HEK293 (cell line): ENCODE results near the gene PHLDB2.

Experiments
- CTCF ChIA-PET: fragments of 350-600 bp; formaldehyde crosslinking; extraction: SDS; loops from one replicate; lab custom pipeline; 2021; ENCODE audit warnings: antibody characterized with exemption; lab: Yijun Ruan, JAX
- POLR2A ChIA-PET: fragments of 300-600 bp; formaldehyde crosslinking; extraction: SDS; loops from one replicate; lab custom pipeline; 2020; ENCODE audit warnings: antibody characterized with exemption, inconsistent platforms; lab: Yijun Ruan, JAX
- H3K27ac ChIP-seq: fragments of 200-500 bp; sonication (Bioruptor generic); 2 replicates; pipeline ENCODE4 v1.5.1; 2014; ENCODE audit warnings: low read depth, low read length, control low read depth, inconsistent platforms; ENCODE audit errors: extremely low read depth
- H3K36me3 ChIP-seq, 2 experiments: fragments of 200-500 bp in 1 of 2; sonication (Bioruptor generic) in 1 of 2; 1 replicate in 1 of 2; 2 replicates in 1 of 2; pipeline ENCODE4 v1.5.1; 2014 to 2017; ENCODE audit warnings: inconsistent platforms in 2 of 2, low read length in 2 of 2; ENCODE audit not compliant: control insufficient read depth in 2 of 2, insufficient read depth in 1 of 2
- H3K4me1 ChIP-seq: fragments of 200-500 bp; sonication (Bioruptor generic); 2 replicates; pipeline ENCODE4 v1.5.1; 2014; ENCODE audit warnings: mild to moderate bottlenecking, low read length, inconsistent platforms; ENCODE audit not compliant: control insufficient read depth, insufficient read depth
- H3K4me3 ChIP-seq: 2 replicates; pipeline ENCODE4 v1.5.1; 2011; ENCODE audit warnings: low read depth, mild to moderate bottlenecking, control low read depth, low read length, moderate library complexity
- H3K9me3 ChIP-seq: fragments of 200-500 bp; sonication (Bioruptor generic); 2 replicates; pipeline ENCODE4 v1.5.1; 2014; ENCODE audit warnings: low read depth, low read length, inconsistent platforms; ENCODE audit not compliant: control insufficient read depth, insufficient read depth
- FEZF1 ChIP-seq: fragments of 450-650 bp; formaldehyde crosslinking; IDR thresholded peaks from 2 replicates; pipeline ENCODE4 v1.5.1; 2016; ENCODE audit warnings: missing biosample characterization, missing genetic modification characterization
- GLIS1 ChIP-seq: fragments of 450-650 bp; formaldehyde crosslinking; IDR thresholded peaks from 2 replicates; pipeline ENCODE4 v1.5.1; 2016; ENCODE audit warnings: missing biosample characterization, missing genetic modification characterization
- HOXC10 ChIP-seq: sonication (generic); formaldehyde crosslinking; IDR thresholded peaks from 2 replicates; pipeline ENCODE4 v1.8.1; 2023; ENCODE audit warnings: mild to moderate bottlenecking, missing genetic modification reagents
- KLF9 ChIP-seq: fragments of 450-650 bp; formaldehyde crosslinking; IDR thresholded peaks from 2 replicates; pipeline ENCODE4 v1.5.1; 2016; ENCODE audit warnings: missing biosample characterization, missing genetic modification characterization, low read depth
- REPIN1 ChIP-seq: fragments of 450-650 bp; formaldehyde crosslinking; IDR thresholded peaks from 2 replicates; pipeline ENCODE4 v1.5.1; 2017; ENCODE audit warnings: missing biosample characterization, missing genetic modification characterization, low read depth
- REST ChIP-seq: fragments of 450-650 bp; formaldehyde crosslinking; IDR thresholded peaks from 2 replicates; pipeline ENCODE4 v1.5.1; 2016; ENCODE audit warnings: missing biosample characterization, missing genetic modification characterization
- WT1 ChIP-seq: fragments of 450-650 bp; formaldehyde crosslinking; IDR thresholded peaks from 2 replicates; pipeline ENCODE4 v1.5.1; 2016; ENCODE audit warnings: missing biosample characterization, missing genetic modification characterization
- ZBTB48 ChIP-seq: fragments of 450-650 bp; formaldehyde crosslinking; IDR thresholded peaks from 2 replicates; pipeline ENCODE4 v1.5.1; 2016; ENCODE audit warnings: missing biosample characterization, missing genetic modification characterization
- ZBTB7A ChIP-seq: fragments of 450-650 bp; formaldehyde crosslinking; IDR thresholded peaks from 2 replicates; pipeline ENCODE4 v1.5.1; 2016; ENCODE audit warnings: low read depth, missing biosample characterization, missing genetic modification characterization
- ZEB2 ChIP-seq: fragments of 450-650 bp; formaldehyde crosslinking; IDR thresholded peaks from 2 replicates; pipeline ENCODE4 v1.5.1; 2016; ENCODE audit warnings: missing biosample characterization, missing genetic modification characterization
- ZNF112 ChIP-seq: fragments of 450-650 bp; formaldehyde crosslinking; IDR thresholded peaks from 2 replicates; pipeline ENCODE4 v1.5.0; 2017; ENCODE audit warnings: missing biosample characterization, missing genetic modification characterization
- ZNF114 ChIP-seq: fragments of 450-650 bp; formaldehyde crosslinking; IDR thresholded peaks from 2 replicates; pipeline ENCODE4 v1.5.0; 2017; ENCODE audit warnings: missing biosample characterization, missing genetic modification characterization
- ZNF19 ChIP-seq: fragments of 450-650 bp; formaldehyde crosslinking; IDR thresholded peaks from 2 replicates; pipeline ENCODE4; 2016; ENCODE audit warnings: missing biosample characterization, missing genetic modification characterization, low read depth
- ZNF202 ChIP-seq: fragments of 450-650 bp; formaldehyde crosslinking; IDR thresholded peaks from 2 replicates; pipeline ENCODE4 v1.5.1; 2016; ENCODE audit warnings: missing biosample characterization, missing genetic modification characterization, borderline replicate concordance
- ZNF23 ChIP-seq: fragments of 450-650 bp; formaldehyde crosslinking; IDR thresholded peaks from 2 replicates; pipeline ENCODE4 v1.5.1; 2016; ENCODE audit warnings: missing biosample characterization, missing genetic modification characterization, borderline replicate concordance
- ZNF239 ChIP-seq: fragments of 450-650 bp; formaldehyde crosslinking; IDR thresholded peaks from 2 replicates; pipeline ENCODE4 v1.5.1; 2016; ENCODE audit warnings: missing biosample characterization, missing genetic modification characterization
- ZNF24 ChIP-seq: fragments of 450-650 bp; formaldehyde crosslinking; IDR thresholded peaks from 2 replicates; pipeline ENCODE4 v1.5.1; 2016; ENCODE audit warnings: missing biosample characterization, missing genetic modification characterization
- ZNF350 ChIP-seq: fragments of 450-650 bp; formaldehyde crosslinking; IDR thresholded peaks from 2 replicates; pipeline ENCODE4 v1.5.0; 2017; ENCODE audit warnings: missing biosample characterization, mild to moderate bottlenecking, missing genetic modification characterization
- ZNF394 ChIP-seq: fragments of 450-650 bp; formaldehyde crosslinking; IDR thresholded peaks from 2 replicates; pipeline ENCODE4 v1.5.1; 2016; ENCODE audit warnings: missing biosample characterization, missing genetic modification characterization, mild to moderate bottlenecking, moderate library complexity, borderline replicate concordance
- ZNF521 ChIP-seq: fragments of 450-650 bp; formaldehyde crosslinking; IDR thresholded peaks from 2 replicates; pipeline ENCODE4 v1.5.1; 2017; ENCODE audit warnings: missing biosample characterization, mild to moderate bottlenecking, missing genetic modification characterization
- ZNF529 ChIP-seq: fragments of 450-650 bp; formaldehyde crosslinking; IDR thresholded peaks from 2 replicates; pipeline ENCODE4 v1.5.1; 2017; ENCODE audit warnings: missing genetic modification characterization, missing biosample characterization; ENCODE audit not compliant: insufficient replicate concordance
- ZNF555 ChIP-seq: fragments of 450-650 bp; formaldehyde crosslinking; conservative IDR thresholded peaks from 2 replicates; pipeline ENCODE4 v1.5.1; 2017; ENCODE audit warnings: missing biosample characterization, mild to moderate bottlenecking, missing genetic modification characterization, inconsistent platforms
- ZNF654 ChIP-seq: fragments of 450-650 bp; formaldehyde crosslinking; IDR thresholded peaks from 2 replicates; pipeline ENCODE4 v1.5.1; 2016; ENCODE audit warnings: low read depth, missing biosample characterization, missing genetic modification characterization
- ZNF658 ChIP-seq: fragments of 450-650 bp; formaldehyde crosslinking; IDR thresholded peaks from 2 replicates; pipeline ENCODE4; 2016; ENCODE audit warnings: missing biosample characterization, missing genetic modification characterization
- ZNF777 ChIP-seq: fragments of 450-650 bp; formaldehyde crosslinking; IDR thresholded peaks from 2 replicates; pipeline ENCODE4 v1.5.1; 2017; ENCODE audit warnings: missing biosample characterization, missing genetic modification characterization, borderline replicate concordance
- ZSCAN23 ChIP-seq: fragments of 450-650 bp; formaldehyde crosslinking; IDR thresholded peaks from 2 replicates; pipeline ENCODE4 v1.5.1; 2016; ENCODE audit warnings: missing biosample characterization, missing genetic modification characterization
- ZSCAN30 ChIP-seq: fragments of 450-650 bp; IDR thresholded peaks from 2 replicates; pipeline ENCODE4 v1.5.1; 2018; ENCODE audit warnings: missing biosample characterization, mild to moderate bottlenecking, missing genetic modification characterization, moderate library complexity
- ZSCAN5A ChIP-seq: fragments of 450-650 bp; formaldehyde crosslinking; IDR thresholded peaks from 2 replicates; pipeline ENCODE4 v1.5.1; 2016; ENCODE audit warnings: missing biosample characterization, missing genetic modification characterization
- TF ChIP-seq, protein P1 (sequence below): fragments of 450-650 bp; formaldehyde crosslinking; IDR thresholded peaks from 2 replicates; pipeline ENCODE4 v1.5.1; 2016; ENCODE audit warnings: missing biosample characterization, missing genetic modification characterization

Gene PHLDB2

GRCh38 chr3:111859061-111859973 is at the start of gene PHLDB2:
TSS of gene PHLDB2 (plus strand) at chr3:111859265. CDS start at chr3:111884078, 24,813 bp downstream.
- H3K4me3 ChIP-seq, result peak within 1 kb of the TSS; percentile 92
- peak within 1 kb of the TSS; percentile 86 for H3K27ac ChIP-seq
- peaks cover 12% of the 10 kb centered on the region for H3K4me1 ChIP-seq
- no peaks in the 10 kb centered on the region for H3K9me3 ChIP-seq
- ChIA-PET POLR2A (interaction anchor here (0.7 to 3.0 kb wide), 11 partner anchors 8 to 141 kb away, joined by 3 to 16 read pairs (median 4); partner anchors contain the start of gene ABHD10), CTCF (interaction anchor here (0.6 to 2.7 kb wide), 18 partner anchors 13 to 188 kb away, joined by 3 to 52 read pairs (median 4); no protein-coding TSS in a partner anchor)
- no peaks in the 10 kb centered on the region for H3K36me3 ChIP-seq
- TF ChIP-seq ZEB2 (tag by site-specific recombination) (peak; percentile 53; the same call in 1 of the 2 replicates), REST (no peak), WT1 (tag by site-specific recombination) (no peak), ZSCAN30 (tag by site-specific recombination) (peak; percentile 60; the same call in 1 of the 2 replicates), ZNF529 (tag by site-specific recombination) (no peak), ZNF555 (tag by site-specific recombination) (no peak), ZNF23 (tag by site-specific recombination) (no peak), ZNF350 (tag by site-specific recombination) (no peak), ZNF112 (no peak), ZSCAN5A (tag by site-specific recombination) (peak; percentile 93; the same call in 1 of the 2 replicates), ZSCAN23 (tag by site-specific recombination) (no peak), KLF9 (tag by site-specific recombination) (peak; percentile 42; the same call in 1 of the 2 replicates), ZNF658 (tag by site-specific recombination) (no peak), ZNF777 (tag by site-specific recombination) (peak; percentile 100), ZNF202 (tag by site-specific recombination) (no peak), ZNF24 (no peak), GLIS1 (tag by site-specific recombination) (peak; percentile 93), ZNF19 (tag by site-specific recombination) (no peak), ZBTB7A (tag by site-specific recombination) (no peak), ZBTB48 (tag by site-specific recombination) (peak; percentile 33; the same call in 1 of the 2 replicates), ZNF521 (tag by site-specific recombination) (no peak), FEZF1 (no peak), ZNF114 (tag by site-specific recombination) (no peak), HOXC10 (no peak), ZNF394 (no peak), ZNF654 (tag by site-specific recombination) (no peak), ZNF239 (no peak), REPIN1 (tag by site-specific recombination) (no peak)
- TF ChIP-seq, protein P1, sequence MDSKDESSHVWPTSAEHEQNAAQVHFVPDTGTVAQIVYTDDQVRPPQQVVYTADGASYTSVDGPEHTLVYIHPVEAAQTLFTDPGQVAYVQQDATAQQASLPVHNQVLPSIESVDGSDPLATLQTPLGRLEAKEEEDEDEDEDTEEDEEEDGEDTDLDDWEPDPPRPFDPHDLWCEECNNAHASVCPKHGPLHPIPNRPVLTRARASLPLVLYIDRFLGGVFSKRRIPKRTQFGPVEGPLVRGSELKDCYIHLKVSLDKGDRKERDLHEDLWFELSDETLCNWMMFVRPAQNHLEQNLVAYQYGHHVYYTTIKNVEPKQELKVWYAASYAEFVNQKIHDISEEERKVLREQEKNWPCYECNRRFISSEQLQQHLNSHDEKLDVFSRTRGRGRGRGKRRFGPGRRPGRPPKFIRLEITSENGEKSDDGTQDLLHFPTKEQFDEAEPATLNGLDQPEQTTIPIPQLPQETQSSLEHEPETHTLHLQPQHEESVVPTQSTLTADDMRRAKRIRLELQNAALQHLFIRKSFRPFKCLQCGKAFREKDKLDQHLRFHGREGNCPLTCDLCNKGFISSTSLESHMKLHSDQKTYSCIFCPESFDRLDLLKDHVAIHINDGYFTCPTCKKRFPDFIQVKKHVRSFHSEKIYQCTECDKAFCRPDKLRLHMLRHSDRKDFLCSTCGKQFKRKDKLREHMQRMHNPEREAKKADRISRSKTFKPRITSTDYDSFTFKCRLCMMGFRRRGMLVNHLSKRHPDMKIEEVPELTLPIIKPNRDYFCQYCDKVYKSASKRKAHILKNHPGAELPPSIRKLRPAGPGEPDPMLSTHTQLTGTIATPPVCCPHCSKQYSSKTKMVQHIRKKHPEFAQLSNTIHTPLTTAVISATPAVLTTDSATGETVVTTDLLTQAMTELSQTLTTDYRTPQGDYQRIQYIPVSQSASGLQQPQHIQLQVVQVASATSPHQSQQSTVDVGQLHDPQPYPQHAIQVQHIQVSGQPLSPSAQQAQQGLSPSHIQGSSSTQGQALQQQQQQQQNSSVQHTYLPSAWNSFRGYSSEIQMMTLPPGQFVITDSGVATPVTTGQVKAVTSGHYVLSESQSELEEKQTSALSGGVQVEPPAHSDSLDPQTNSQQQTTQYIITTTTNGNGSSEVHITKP (tag by site-specific recombination), result peak; percentile 100
